Spleen (tissue), 7 donors: ENCODE data around the gene OR10AG1.

Experiments used
- CTCF ChIP-seq, 11 experiments: fragments of 200-600 bp in 7 of 11; fragments of 450-650 bp in 4 of 11; sonication (generic) in 4 of 11; IDR thresholded peaks in 8 of 11; conservative IDR thresholded peaks in 3 of 11; 1 replicate in 7 of 11; 2 replicates in 4 of 11; pipeline versions ENCODE4 v1.4.0 to v1.8.0; 2016 to 2021; ENCODE audit warnings: antibody characterized with exemption in 11 of 11, inconsistent platforms in 4 of 11, mild to moderate bottlenecking in 1 of 11
- POLR2A ChIP-seq, 3 donors: fragments of 450-650 bp; IDR thresholded peaks; one replicate each; pipeline ENCODE4 v1.5.1; 2017; ENCODE audit warnings: antibody characterized with exemption in 3 of 3, mild to moderate bottlenecking in 1 of 3
- POLR2AphosphoS5 ChIP-seq, 3 donors: sonication (generic); formaldehyde crosslinking; IDR thresholded peaks; one replicate each; pipeline ENCODE4 v1.5.1; 2017; ENCODE audit warnings: antibody characterized with exemption in 3 of 3
- donor health status: DM: no; HTN: no; CAD: no; lungs with moderate emphysema.
- donor health status: DM: no; HTN: no; CAD: no.
- donor health status: DM: no; HTN: no; CAD: no.

GRCh38 chr11:55970935-55971334 lies 1.2 kb upstream of the OR10AG1 start:
- TF ChIP-seq CTCF (IDR thresholded peaks at IDR 0.05 in 8 of 11, conservative IDR thresholded peaks at IDR 0.05 in 3 of 11) (no peak), POLR2A (IDR thresholded peaks at IDR 0.05) (no peak), POLR2AphosphoS5 (IDR thresholded peaks at IDR 0.05) (no peak)
